Fibroblast of skin of left quadriceps (primary cell): ENCODE data around the gene MAGI1.

Experiments
- DNase-seq, 2 experiments: peaks; one replicate each; pipeline ENCODE4 v3.0.0-alpha.2; 2013; ENCODE audit warnings: low read depth in 2 of 2

MAGI1 gene

DNA sequence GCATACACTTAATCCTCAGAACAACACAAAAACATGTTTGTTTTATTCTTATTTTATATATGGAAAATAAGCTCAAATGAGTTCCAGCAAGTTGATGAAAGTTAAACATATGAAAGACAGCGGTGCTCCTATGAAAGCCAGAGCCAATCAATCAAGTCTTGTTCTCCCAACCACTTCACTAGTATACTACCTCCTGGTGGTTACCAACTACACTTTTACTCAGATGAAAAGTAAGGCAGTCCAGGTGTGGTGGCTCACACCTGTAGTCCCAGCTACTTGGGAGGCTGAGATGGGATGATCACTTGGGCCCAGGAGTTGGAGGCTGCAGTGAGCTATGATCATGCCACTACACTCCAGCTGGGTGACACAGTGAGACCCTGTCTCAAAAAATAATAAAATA is 66.0 kb downstream of the MAGI1 start:
- DNase-seq = no peak

DNA sequence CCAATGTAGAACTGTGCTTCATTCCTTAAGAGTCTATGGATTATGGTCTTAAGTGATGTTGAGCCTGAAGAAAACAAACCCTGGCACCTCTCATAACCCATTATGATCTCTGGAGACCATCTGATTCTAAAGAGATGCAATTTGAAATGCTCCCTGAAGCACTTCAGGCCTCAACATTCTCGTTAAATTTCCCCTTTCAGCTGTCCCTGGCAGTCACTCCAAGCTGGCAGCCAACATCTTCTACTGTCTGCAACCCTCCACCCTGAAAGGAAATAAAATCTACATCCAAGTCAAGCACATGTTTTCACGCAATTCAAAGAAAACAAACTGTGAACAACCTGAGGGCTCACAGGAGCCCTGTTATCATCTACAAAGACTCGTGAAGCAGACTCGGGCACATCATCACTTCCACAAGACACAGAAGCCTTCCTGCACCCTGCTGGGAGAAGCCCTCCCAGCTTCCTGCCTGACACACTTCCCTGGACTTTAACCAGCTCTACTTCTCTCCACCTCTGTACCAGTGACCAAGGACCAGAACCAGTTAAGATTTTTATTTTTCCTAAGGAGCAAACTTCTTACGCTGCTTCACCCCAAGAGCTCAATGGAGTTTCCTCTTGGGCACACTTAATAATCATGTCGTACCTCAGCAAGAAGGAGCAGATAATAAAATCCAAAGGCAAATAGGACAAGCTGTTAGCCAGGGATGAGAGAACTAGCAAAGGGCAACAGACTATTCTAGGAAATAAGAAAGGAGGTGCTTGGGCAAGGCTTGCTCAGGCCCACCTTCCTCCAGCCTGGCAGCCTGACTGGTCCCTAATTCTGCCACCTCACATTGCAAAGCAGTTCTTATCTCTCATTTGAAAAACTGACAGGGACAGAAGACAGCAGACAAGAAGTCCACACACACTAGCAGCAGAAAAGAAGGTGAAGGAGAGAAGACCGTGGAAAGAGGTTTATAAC is 67.1 kb downstream of the MAGI1 start:
- no peak for DNase-seq

DNA sequence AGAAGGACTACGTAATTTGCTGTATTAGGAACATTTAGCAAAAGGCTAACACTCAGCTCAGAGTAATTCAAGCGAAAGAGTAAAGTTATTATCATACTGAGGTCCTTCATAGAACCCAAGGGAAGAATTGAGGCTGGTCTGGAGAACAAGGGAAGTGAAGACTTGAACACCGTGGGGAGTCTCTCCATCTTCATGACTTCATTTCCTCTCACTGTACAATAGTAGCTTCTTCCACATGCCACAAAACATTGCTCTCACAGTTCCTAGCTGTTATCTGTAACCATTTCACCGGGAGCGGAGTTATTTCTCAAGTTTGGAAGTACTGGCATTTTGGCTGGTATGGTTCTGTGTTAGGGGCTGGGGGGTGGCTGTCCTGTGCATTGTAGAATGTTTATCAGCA is 69.7 kb downstream of the MAGI1 start:
- DNase-seq = no peak

GRCh38 chr3:65967451-65967850 is 71.3 kb downstream of the MAGI1 start:
- no peak for DNase-seq

GRCh38 chr3:65964838-65965237 is 73.9 kb downstream of the MAGI1 start:
- no peak for DNase-seq

- DNase-seq = peak; percentile 91
Measured at GRCh38 chr3:65963787-65964677, 74.7 kb downstream of the MAGI1 start.

DNA sequence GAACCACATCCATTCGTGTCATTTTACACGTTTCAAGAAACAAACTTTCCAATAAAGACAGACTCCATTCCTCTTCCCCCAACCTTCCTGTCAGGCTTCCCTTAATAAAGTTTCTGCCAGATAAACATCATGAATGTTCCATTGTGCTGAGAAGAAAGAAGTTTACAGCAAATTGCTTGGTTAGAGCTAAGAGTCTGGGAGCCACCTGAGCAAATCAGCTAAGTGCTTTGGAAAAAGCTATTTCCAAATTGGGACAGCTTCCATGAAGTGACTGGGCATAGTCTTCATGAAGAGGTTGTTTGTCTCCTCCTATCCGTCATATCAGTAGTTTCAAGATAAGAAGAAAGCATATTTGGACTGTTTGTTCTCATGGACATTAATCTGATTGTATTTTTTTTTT is 77.0 kb downstream of the MAGI1 start:
- DNase-seq = no peak

DNA sequence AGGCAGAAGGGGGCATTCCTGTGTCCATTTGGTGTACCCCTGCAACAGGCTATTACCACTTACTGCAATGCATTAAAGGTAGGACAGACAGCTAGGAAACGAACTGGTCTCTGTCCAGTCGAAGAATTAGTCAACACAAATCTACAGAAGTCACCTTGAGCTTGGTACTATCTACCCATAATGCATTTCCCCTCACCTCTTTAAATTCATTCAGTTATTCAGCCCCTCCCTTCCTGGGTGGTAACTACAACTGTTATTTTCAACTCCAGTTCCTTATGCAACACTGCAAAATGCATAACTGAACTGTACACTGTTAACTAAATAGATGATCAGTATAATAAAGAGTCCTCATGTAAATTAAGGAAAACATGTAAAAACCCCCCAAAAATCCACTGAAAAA is 77.6 kb downstream of the MAGI1 start:
- DNase-seq = no peak

- peak; percentile 61 to 63 for DNase-seq
Measured at GRCh38 chr3:65960087-65960486, 78.6 kb downstream of the MAGI1 start.

DNA sequence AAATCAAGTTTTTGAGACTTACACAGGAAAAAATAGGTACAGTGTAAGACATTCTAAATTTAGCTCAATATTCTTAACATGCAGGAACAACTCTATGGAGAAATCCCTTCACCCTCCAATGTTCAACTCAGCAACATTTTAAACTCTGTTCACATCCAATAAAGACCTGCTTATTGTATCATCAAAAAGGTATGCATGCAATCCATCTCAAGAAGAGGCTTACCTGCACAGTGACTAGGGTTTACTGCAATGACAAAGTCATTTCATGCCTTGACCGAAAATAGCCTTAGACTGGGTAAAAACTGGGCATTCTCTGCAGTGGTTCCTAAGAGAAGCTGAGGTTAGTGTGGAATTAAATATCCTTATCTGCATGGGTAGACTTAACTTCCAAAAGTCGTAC is 80.5 kb downstream of the MAGI1 start:
- no peak for DNase-seq

DNA sequence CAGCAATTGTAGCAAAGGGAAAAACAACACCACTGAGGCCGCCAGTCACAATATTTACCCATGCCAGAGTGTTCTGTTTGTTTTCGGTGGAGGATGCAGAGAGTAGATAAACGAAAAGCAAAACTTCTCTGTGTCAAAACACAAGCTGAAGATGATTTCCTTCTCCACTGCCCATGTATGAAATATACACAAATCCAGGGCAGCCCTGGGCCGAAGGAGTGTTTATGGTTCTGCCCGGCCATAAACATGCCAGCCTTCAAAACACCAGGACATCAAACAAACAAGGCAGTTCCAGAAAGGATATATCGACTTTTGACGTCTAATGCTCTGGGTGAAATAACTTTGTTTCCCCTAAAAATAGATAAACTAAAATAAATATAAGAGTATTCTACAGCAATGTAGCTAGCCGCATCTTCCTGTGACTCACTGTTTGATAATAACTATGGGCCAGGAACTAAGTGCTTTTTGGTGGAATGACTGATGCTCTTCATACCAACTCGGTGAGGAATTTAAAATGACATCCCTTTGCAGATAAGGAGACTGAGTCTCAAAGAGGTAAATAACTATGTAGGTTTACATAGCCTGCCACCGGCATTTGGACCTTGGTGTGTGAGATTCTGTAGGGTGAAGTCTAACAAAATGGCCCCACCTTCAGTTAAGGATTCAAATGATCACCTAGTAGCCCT is 82.8 kb downstream of the MAGI1 start:
- DNase-seq = no peak

GRCh38 chr3:65953881-65954733 is 84.6 kb downstream of the MAGI1 start:
- no peak for DNase-seq

DNA sequence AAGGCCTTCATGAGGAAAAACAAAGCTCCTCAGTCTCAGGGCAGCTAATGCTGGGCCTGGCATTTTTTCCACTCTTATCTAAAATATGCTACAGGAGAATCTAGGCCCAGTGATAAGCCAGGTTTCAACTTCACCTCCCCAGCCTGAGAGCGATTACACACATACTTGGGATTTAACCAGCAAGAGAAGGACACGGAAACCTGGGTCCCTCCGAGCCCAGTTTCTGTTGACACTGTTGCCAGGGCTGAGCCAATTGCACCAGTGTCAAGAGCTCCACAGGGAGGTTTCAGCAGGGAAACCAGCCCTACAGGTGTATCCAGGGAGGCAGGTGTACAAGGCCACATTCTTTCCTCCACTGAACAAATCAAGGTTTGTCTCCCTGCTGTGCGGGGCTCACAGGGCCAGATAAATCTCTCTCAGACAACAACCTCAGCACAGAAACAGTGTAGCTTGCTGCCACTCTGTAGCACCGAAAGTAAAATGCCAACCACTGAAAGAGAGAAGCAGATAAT is 85.4 kb downstream of the MAGI1 start:
- no peak for DNase-seq

GRCh38 chr3:65952842-65953241 is 85.9 kb downstream of the MAGI1 start:
- DNase-seq = no peak

DNA sequence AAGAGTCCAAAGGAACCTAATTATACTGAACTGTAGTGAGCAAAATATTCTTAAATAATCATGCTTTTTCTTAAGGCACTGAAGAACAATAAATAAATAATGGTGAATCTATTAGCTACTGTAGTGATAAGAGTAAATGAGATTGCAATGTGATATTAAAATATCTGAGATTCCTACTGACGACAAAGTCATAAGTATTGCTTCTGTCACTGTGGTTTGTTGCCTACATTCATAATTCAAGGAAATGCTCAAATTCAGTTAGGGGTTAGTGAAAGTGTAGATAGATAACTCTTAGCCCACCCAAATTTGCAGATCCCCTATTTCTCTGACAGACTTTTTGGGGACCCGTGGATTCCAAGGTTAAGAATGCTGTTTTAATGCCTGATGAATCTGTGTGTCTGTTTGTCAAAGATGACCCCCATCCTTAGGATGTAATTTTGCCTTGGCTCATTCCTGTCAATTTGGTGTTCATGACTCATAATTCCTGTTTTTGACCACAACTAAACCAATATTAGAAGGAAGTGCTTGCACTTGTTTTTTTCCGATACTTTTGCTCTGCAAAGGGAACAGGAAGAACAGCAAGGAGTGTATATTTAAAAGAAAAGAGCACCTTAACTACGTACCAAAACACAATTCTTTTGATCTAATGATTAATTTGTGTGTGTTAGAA is 86.7 kb downstream of the MAGI1 start:
- DNase-seq = no peak

DNA sequence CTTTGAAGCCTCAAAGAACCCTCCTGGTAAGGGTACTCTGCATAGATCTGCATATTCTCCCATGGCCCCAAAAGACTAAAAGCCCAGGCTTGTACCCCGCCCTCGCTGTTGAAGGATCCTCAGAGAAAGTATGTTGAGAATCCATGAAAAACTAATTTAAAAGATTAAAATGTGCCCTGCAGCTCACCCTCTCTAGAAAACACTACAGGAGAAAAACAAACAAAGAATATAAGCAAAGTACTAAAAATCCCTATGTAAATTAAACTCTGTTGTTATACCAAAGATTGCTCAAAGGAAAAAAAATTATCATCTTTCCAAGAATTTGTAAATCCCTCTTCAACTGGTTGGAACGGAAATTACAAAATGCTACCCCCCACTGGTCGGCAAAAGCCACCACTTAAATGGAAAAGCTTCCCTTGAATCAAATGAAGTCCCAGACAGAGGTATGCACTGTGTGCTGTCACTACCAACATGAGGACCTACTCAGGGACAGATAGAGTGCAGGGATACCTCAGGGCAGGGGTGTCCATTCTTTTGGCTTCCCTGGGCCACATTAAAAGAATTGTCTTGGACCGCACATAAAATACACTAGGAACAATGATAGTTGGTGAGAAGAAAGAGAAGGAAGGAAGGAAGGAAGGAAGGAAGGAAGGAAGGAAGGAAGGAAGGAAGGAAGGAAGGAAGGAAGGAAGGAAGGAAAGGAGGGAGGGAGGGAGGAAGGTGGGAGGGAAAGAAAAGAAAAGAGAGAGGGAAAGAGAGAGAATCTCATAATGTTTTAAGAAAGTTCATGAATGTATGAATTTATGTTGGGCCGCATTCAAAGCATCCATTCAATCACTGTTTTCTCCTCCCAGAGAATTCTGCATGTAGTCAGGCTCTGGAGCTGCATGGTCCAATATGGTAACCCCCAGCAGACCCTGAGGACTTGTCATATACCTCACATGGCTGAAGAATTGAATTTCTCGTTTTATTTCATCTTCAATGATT is 88.1 kb downstream of the MAGI1 start:
- DNase-seq = no peak

- no peak for DNase-seq
Measured at GRCh38 chr3:65948841-65949573, 89.7 kb downstream of the MAGI1 start.

DNA sequence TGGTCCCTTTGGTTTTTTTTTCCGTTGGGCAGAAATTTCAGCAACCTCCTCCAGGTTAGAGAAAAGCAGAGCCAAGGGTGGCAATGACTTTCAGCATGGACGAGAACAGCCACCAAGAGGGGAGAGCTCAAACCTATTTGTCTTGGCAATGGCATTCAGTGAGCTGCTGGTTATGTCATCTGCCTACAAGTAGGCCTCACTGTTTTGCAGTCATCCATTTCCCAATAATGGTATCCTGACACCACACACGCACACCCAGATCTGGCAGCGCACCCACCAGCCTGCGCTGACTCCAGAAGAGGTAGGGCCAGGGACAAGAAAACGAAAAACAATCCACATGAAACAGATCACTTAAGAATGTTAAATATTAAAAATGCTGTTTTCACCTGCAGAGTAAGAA is 92.3 kb downstream of the MAGI1 start:
- no peak for DNase-seq
